ENCODE measurements around the gene BPIFB2.

The BPIFB2 gene

DNA sequence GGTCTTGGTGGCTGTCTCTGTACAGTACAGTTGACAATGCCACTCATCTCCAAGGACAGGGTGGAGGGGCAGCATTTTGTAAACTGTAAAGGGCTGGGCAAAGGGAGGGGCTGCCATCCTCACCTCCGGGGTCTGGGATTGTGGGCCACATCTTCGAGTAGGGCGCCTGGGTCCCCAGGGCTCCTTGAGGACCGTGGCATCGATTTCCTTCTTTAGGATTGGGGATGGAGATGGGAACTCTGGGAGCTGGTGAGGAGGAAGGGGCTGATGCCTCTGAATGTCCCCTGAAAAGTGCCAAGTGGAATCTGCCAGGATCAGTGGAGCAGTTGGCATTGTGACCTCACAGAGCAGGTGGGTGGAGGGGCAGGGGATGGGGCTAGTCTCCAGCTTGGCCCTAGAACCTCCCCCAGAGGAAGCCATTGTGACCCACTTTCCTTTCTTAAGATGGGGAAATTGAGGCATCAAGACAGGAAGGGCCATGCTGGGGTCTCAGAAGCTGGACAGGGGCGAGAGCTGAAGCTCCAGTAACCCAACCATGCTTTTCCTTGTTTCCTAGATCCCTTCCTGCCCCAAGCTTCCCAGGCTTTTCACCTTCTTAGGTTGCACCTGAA lies 3.3 kb upstream of the BPIFB2 start, which contains the start of gene SUN5:
TSS of gene SUN5 (minus strand) at position 293 of the 611 bp plus-strand sequence. CDS start at position 200, 93 bp downstream.
- TF ChIP-seq CTCF (IDR thresholded peaks at IDR 0.05; ENCODE audit: poor library complexity, severe bottlenecking), result no peak
- Histone ChIP-seq H3K36me3 (ENCODE audit: low read depth) (no peaks in the 10 kb centered on the region), H3K4me3 (ENCODE audit: severe bottlenecking) (no peak within 1 kb of the TSS), H3K9me3 (ENCODE audit: severe bottlenecking) (no peaks in the 10 kb centered on the region), H3K27me3 (ENCODE audit: insufficient read depth, poor library complexity, severe bottlenecking) (no peaks in the 10 kb centered on the region), H3K27ac (ENCODE audit: poor library complexity, severe bottlenecking) (no peak within 1 kb of the TSS), H3K4me1 (ENCODE audit: insufficient read depth, poor library complexity, severe bottlenecking) (no peaks in the 10 kb centered on the region)
- DNase-seq (ENCODE audit: low spot score), result peak; percentile 64
- no peak for ATAC-seq (ENCODE audit: low read depth)

DNA sequence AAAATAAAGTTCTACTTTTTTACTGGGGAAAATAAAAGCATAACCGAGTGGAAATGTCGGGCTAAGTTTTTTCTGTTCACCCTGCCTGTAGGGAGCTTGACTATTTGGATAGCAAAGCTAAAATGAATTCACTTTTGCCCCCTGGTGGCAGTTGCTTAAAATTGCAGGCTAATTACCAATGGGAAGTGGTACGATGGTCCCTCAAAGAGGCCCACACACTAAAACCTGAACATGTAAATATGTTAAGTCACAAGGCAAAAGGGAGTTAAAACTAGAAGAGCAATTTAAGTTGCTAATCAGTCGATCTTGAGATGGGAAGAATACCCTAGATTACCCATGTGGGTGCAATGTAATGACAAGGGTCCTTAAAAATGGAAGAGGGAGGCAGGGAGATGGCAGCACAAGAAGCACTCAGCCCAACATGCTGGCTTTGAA lies 2.4 kb upstream of the BPIFB2 start:
- Histone ChIP-seq H3K4me3 (ENCODE audit: severe bottlenecking) (no peak overlapping the region), H3K27me3 (ENCODE audit: insufficient read depth, poor library complexity, severe bottlenecking) (peaks cover 6% of the 10 kb centered on the region), H3K27ac (ENCODE audit: poor library complexity, severe bottlenecking) (no peak overlapping the region), H3K4me1 (ENCODE audit: insufficient read depth, poor library complexity, severe bottlenecking) (no peaks in the 10 kb centered on the region), H3K9me3 (ENCODE audit: severe bottlenecking) (no peaks in the 10 kb centered on the region), H3K36me3 (ENCODE audit: low read depth) (no peaks in the 10 kb centered on the region)
- ATAC-seq (ENCODE audit: low read depth) (no peak), DNase-seq (ENCODE audit: low spot score) (no peak)
- peak; percentile 44 for TF ChIP-seq CTCF (IDR thresholded peaks at IDR 0.05; ENCODE audit: poor library complexity, severe bottlenecking)

DNA sequence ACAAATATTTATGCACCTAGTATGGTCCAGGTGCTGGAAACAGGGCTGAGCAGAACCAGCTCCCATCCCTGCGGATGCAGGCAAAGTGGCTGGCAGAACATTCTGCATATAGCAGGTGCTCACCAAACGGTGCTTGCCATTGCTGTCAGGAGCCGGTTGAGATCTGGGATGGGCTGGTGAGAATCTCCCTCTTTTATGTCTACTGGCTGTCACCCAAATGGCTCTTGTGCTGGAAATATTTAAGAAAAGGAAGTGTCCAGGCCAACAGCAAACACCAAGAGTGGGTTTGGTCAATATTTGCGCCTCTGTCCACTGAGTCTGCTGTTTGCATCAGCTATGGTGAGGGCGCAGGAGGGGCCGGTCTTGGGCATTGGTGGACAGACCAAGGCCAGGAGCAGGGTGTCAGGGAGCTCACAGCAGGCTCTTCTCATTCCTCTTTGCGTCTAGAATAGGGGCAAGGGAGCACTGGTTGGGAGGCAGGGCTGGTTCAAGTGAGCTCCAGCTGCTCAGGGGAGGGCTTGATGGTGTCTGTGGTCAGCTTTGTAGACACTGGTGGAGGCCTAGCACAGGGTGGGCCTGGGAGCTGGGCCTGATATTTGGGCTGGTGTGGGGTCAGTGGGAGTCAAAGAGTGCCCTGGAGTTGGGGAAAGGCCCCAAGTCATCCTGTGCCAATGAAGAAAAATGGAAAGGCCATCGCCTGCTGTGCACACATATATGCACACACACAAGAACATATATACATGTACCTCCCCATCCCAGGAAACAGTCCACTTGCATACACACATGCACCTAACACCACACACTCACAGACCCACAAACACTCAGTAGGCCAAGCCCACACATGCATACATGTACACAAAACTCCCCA lies 1.4 kb upstream of the BPIFB2 start:
- Histone ChIP-seq H3K27me3 (ENCODE audit: insufficient read depth, poor library complexity, severe bottlenecking) (peaks cover 16% of the 10 kb centered on the region), H3K4me1 (ENCODE audit: insufficient read depth, poor library complexity, severe bottlenecking) (no peaks in the 10 kb centered on the region), H3K4me3 (ENCODE audit: severe bottlenecking) (no peak overlapping the region), H3K9me3 (ENCODE audit: severe bottlenecking) (no peaks in the 10 kb centered on the region), H3K36me3 (ENCODE audit: low read depth) (no peaks in the 10 kb centered on the region), H3K27ac (ENCODE audit: poor library complexity, severe bottlenecking) (no peak overlapping the region)
- no peak for ATAC-seq (ENCODE audit: low read depth)
- no peak for TF ChIP-seq CTCF (IDR thresholded peaks at IDR 0.05; ENCODE audit: poor library complexity, severe bottlenecking)
- DNase-seq (ENCODE audit: low spot score), result peak; percentile 77

GRCh38 chr20:33006776-33007375 lies 628 bp upstream of the BPIFB2 start:
- no peak overlapping the region for H3K4me3 ChIP-seq (ENCODE audit: severe bottlenecking)
- no peak for DNase-seq (ENCODE audit: low spot score)
- peaks cover 23% of the 10 kb centered on the region for H3K27me3 ChIP-seq (ENCODE audit: insufficient read depth, poor library complexity, severe bottlenecking)
- no peak overlapping the region for H3K27ac ChIP-seq (ENCODE audit: poor library complexity, severe bottlenecking)
- H3K4me1 ChIP-seq (ENCODE audit: insufficient read depth, poor library complexity, severe bottlenecking), result no peaks in the 10 kb centered on the region
- H3K36me3 ChIP-seq (ENCODE audit: low read depth), result no peaks in the 10 kb centered on the region
- no peak for ATAC-seq (ENCODE audit: low read depth)
- TF ChIP-seq CTCF (IDR thresholded peaks at IDR 0.05; ENCODE audit: poor library complexity, severe bottlenecking), result no peak
- no peaks in the 10 kb centered on the region for H3K9me3 ChIP-seq (ENCODE audit: severe bottlenecking)

Measured in RWPE2 (cell line).